Bronchial epithelial cell (primary cell): Measurements from ENCODE around the gene KCND2. TPM values are rescaled to one million over a fixed set of nuclear protein-coding genes. Genes with fewer than 3 reads are reported as not detected.

Experiments
- DNase-seq: peaks from one replicate; pipeline ENCODE4 v3.0.0-alpha.2; 2010; ENCODE audit warnings: low read depth
- FAIRE-seq: peaks from 2 replicates; lab custom pipeline; 2011; peaks lifted over from hg19 to GRCh38; lab: Jason Lieb, UNC
- H3K27me3 ChIP-seq: 2 replicates; pipeline ENCODE4 v1.5.1; 2011; ENCODE audit warnings: low read length; ENCODE audit not compliant: control insufficient read depth, insufficient read depth
- H3K36me3 ChIP-seq: 2 replicates; pipeline ENCODE4 v1.5.1; 2011; ENCODE audit warnings: low read length; ENCODE audit not compliant: control insufficient read depth, insufficient read depth
- H3K4me3 ChIP-seq: 2 replicates; pipeline ENCODE4 v1.5.1; 2011; ENCODE audit warnings: mild to moderate bottlenecking, low read depth, low read length, control low read depth
- total RNA-seq: library from RNA; depleted of rRNA; stranded (reverse); fragments of >200 nt; gene quantifications from 2 replicates; pipeline ENCODE4 v1.2.1, GENCODE V29; 2014
- TF ChIP-seq, protein P1 (sequence below): IDR thresholded peaks from 2 replicates; pipeline ENCODE4 v1.5.1; 2011; ENCODE audit warnings: mild to moderate bottlenecking, moderate library complexity, low read length, control low read depth, inconsistent platforms; ENCODE audit not compliant: insufficient read depth, severe bottlenecking

KCND2 gene
- total RNA-seq, 1 donor from 2014 or later = under 0.01 TPM

DNA sequence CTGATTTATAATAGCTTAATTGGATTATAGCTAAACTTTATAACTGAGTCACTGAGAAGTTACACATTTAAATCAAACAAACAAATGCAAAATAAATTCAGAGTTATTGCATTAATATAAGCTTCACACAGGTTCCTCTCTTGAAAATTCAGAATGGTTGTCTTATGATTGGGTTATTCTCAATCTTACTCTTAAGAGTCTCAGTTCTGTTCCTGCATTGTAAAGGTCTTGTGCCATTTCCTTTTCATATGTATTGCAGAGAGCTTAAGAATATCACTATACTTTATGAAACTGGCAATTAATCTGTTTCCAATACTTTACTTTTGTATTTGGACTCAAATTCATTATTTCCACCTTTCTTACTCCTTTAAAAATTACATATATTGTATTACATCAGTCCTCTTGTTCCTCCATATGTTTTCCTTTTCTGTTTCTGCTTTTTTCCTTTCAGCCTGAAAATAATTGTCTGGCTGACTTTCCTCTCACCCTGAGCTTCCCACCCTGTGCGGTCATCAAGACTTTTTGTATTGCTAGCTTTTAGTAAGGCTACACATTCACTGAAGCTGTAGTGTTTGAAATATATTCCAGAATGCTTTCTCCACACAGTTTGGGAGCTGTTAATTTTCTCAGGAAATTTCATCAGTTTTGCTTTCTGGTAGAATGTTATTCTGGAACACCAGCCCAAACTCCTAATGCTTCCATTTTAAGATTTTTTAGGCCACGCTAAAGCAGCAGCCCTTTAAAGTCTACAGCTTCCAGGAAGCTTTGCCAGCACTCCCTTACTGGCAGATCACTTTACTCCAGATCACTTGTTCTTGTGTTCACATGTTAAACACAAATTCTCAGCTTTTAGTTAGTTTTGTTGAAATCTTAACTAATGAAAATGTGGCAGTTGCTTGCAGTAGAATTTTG lies 139.4 kb downstream of the KCND2 start:
- DNase-seq = no peak
- FAIRE-seq = no peak
- Histone ChIP-seq H3K36me3 (no peaks in the 10 kb centered on the region), H3K27me3 (no peaks in the 10 kb centered on the region), H3K4me3 (no peak overlapping the region)
- TF ChIP-seq, protein P1, sequence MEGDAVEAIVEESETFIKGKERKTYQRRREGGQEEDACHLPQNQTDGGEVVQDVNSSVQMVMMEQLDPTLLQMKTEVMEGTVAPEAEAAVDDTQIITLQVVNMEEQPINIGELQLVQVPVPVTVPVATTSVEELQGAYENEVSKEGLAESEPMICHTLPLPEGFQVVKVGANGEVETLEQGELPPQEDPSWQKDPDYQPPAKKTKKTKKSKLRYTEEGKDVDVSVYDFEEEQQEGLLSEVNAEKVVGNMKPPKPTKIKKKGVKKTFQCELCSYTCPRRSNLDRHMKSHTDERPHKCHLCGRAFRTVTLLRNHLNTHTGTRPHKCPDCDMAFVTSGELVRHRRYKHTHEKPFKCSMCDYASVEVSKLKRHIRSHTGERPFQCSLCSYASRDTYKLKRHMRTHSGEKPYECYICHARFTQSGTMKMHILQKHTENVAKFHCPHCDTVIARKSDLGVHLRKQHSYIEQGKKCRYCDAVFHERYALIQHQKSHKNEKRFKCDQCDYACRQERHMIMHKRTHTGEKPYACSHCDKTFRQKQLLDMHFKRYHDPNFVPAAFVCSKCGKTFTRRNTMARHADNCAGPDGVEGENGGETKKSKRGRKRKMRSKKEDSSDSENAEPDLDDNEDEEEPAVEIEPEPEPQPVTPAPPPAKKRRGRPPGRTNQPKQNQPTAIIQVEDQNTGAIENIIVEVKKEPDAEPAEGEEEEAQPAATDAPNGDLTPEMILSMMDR = no peak

DNA sequence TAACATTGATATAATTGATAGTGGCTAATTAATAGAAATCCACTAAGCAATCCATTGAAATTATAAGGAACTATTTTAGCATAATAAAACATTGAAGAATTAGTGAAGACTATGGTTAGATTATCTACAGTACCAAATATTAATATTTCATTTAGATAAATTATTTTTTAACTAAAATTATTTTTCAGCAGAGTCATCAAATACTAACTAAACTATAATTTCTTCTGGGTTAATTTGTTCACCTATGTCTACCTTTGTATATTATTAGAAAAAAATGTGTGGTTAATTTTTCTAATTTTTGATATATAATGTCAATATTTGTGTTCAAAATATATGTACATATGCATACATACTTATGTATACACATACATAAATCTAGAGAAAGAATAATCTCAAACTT lies 140.2 kb downstream of the KCND2 start:
- no peaks in the 10 kb centered on the region for H3K36me3 ChIP-seq
- FAIRE-seq (no peak), DNase-seq (no peak)
- H3K4me3 ChIP-seq = no peak overlapping the region
- no peaks in the 10 kb centered on the region for H3K27me3 ChIP-seq
- TF ChIP-seq, protein P1 = no peak

DNA sequence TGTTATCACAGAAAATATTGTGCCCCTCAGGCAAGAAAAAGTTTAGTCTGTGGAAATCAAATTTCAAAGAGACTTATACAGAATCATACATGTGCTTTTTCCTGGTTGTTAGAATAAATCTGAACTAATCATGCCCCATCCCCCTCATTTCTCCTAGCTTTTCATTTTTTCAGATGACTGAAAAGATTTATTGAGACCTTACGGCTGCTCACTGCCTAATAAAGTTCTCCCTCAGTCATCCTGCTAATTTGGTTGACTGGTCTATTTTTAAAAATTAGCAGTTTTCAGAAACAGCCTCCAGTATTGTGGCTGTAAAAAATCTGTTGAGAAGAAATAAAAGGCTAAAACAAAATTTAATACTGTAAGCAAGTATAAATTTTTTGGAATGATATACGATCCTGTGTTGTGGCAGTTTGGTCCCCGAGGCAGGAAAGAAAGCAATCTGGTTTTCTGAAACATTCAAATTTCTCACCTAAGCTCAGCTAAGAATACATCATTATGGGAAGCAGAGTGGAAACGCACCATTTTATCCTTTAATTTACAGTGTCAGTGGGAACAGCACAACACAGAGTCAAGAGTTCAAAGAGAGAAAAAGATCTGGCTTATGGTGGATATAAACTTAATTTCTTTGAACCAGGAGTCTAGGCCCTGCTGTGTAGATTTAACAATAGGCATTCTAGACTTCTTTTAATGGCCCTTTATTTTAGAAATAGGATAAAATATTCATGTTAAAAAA lies 144.4 kb downstream of the KCND2 start:
- FAIRE-seq (no peak), DNase-seq (no peak)
- Histone ChIP-seq H3K36me3 (no peaks in the 10 kb centered on the region), H3K4me3 (no peak overlapping the region), H3K27me3 (no peaks in the 10 kb centered on the region)
- TF ChIP-seq, protein P1 = no peak

DNA sequence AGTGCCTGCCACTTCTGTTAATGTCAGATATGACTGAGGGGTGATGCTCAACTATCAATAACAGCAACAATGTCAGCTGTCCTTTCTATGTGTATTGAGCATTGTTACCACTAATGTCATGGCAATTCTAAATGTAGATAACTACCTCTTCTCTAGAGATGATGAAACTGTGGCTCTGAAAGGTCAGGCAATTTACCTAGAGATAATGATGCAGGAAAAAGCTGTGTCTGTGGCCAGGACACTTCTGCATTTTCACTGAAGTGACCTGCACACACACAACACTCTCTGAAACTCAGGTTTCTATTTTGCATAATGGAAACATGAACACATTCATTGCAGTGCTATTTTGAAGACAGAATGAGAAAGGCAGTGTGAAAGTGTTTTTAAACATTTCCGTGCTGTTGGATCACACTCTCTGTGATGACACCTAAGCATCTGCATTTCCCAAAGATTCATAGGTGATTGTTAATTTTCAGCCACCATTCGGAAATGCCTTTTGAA lies 148.2 kb downstream of the KCND2 start:
- FAIRE-seq = no peak
- TF ChIP-seq, protein P1 = no peak
- Histone ChIP-seq H3K27me3 (no peaks in the 10 kb centered on the region), H3K4me3 (no peak overlapping the region), H3K36me3 (no peaks in the 10 kb centered on the region)
- no peak for DNase-seq

DNA sequence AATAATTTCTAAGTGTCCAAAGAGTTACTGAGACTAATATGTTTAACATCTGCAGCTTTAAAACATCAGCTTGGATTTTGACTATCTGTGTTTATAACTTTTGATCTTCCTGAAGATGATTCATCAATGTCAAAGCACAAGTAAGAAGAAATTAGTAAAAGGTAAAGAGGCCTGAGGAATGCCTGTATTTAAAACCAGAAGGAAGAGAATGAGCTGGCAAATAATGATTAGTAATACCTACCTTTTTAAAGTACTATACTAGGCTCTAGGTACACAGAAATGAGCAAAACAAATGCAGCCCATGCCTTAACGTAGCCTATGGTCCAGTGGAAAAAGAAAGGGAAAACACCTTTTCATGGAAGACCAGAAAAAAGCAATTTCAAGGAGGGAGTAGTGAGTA lies 158.0 kb downstream of the KCND2 start:
- DNase-seq (peak; percentile 15), FAIRE-seq (no peak)
- no peaks in the 10 kb centered on the region for H3K36me3 ChIP-seq
- no peak overlapping the region for H3K4me3 ChIP-seq
- no peaks in the 10 kb centered on the region for H3K27me3 ChIP-seq
- TF ChIP-seq, protein P1 = no peak
